Neuronal stem cell (in vitro differentiated cells): ENCODE results near the gene SMYD3.
"Not testable (repeated sequence)": the region's sequence is repeated elsewhere in the genome, so short reads cannot be mapped to it uniquely, and the experiment has no call there.

ENCODE experiments used
- DNase-seq: peaks from one replicate; pipeline ENCODE4 v3.0.0-alpha.2; 2013; ENCODE audit warnings: low spot score
- H2AFZ ChIP-seq: one replicate; pipeline ENCODE4 v1.6.1; 2013; ENCODE audit warnings: mild to moderate bottlenecking, low read length, inconsistent platforms
- H2AK5ac ChIP-seq: 2 replicates; pipeline ENCODE4 v1.6.1; 2013; ENCODE audit warnings: low read depth, mild to moderate bottlenecking, inconsistent platforms, low read length, moderate library complexity, mixed read lengths
- H2BK120ac ChIP-seq: 2 replicates; pipeline ENCODE4 v1.6.1; 2013; ENCODE audit warnings: low read depth, mild to moderate bottlenecking, inconsistent platforms, low read length, moderate library complexity, mixed read lengths
- H2BK12ac ChIP-seq: one replicate; pipeline ENCODE4 v1.6.1; 2013; ENCODE audit warnings: low read length, inconsistent platforms
- H2BK15ac ChIP-seq: 2 replicates; pipeline ENCODE4 v1.6.1; 2013; ENCODE audit warnings: mild to moderate bottlenecking, low read length, inconsistent platforms, mixed read lengths
- H2BK5ac ChIP-seq: one replicate; pipeline ENCODE4 v1.6.1; 2013; ENCODE audit warnings: inconsistent platforms, mild to moderate bottlenecking, low read length, moderate library complexity
- H3K14ac ChIP-seq: one replicate; pipeline ENCODE4 v1.6.1; 2013; ENCODE audit warnings: low read length, inconsistent platforms
- H3K18ac ChIP-seq: 2 replicates; pipeline ENCODE4 v1.6.1; 2013; ENCODE audit warnings: low read length, inconsistent platforms
- H3K23ac ChIP-seq: 2 replicates; pipeline ENCODE4 v1.6.1; 2013; ENCODE audit warnings: low read depth, mild to moderate bottlenecking, mixed read lengths, low read length, inconsistent platforms; ENCODE audit not compliant: poor library complexity
- H3K27ac ChIP-seq: replicated peaks from 3 replicates; pipeline ENCODE4 v1.5.1; 2013; ENCODE audit warnings: low read length, inconsistent platforms
- H3K27me3 ChIP-seq, 3 experiments: 2 replicates each; pipeline ENCODE4 v1.6.1; 2013; ENCODE audit warnings: low read length in 3 of 3, mild to moderate bottlenecking in 2 of 3, inconsistent platforms in 1 of 3, low read depth in 1 of 3, mixed read lengths in 1 of 3, moderate library complexity in 1 of 3; ENCODE audit not compliant: control insufficient read depth in 3 of 3, insufficient read depth in 3 of 3
- H3K36me3 ChIP-seq, 2 donors: replicated peaks in 1 of 2; 2 replicates each; pipeline ENCODE4 v1.6.1; 2013; ENCODE audit warnings: low read length in 2 of 2; ENCODE audit not compliant: control insufficient read depth in 2 of 2, insufficient read depth in 2 of 2
- H3K4ac ChIP-seq: 2 replicates; pipeline ENCODE4 v1.6.1; 2013; ENCODE audit warnings: inconsistent platforms, mild to moderate bottlenecking, low read length, moderate library complexity
- H3K4me1 ChIP-seq, 2 donors: 1 replicate in 1 of 2; 2 replicates in 1 of 2; pipeline ENCODE4 v1.6.1; 2013; ENCODE audit warnings: low read length in 2 of 2, low read depth in 1 of 2; ENCODE audit not compliant: control insufficient read depth in 2 of 2, insufficient read depth in 1 of 2
- H3K4me2 ChIP-seq: one replicate; pipeline ENCODE4 v1.6.1; 2013; ENCODE audit warnings: mild to moderate bottlenecking, low read length, inconsistent platforms; ENCODE audit not compliant: insufficient read depth, poor library complexity, severe bottlenecking
- H3K4me3 ChIP-seq, 2 donors: 2 replicates each; pipeline ENCODE4 v1.5.1; 2013; ENCODE audit warnings: low read length in 2 of 2, mild to moderate bottlenecking in 2 of 2, inconsistent platforms in 1 of 2, moderate library complexity in 1 of 2
- H3K79me1 ChIP-seq: one replicate; pipeline ENCODE4 v1.6.1; 2013; ENCODE audit warnings: low read depth, mild to moderate bottlenecking, inconsistent platforms, low read length, moderate library complexity
- H3K9ac ChIP-seq: one replicate; pipeline ENCODE4 v1.6.1; 2013; ENCODE audit warnings: mild to moderate bottlenecking, low read depth, low read length, inconsistent platforms; ENCODE audit not compliant: poor library complexity
- H3K9me3 ChIP-seq, 2 donors: replicated peaks in 1 of 2; 2 replicates each; pipeline versions ENCODE3 to v1.6.1; 2013; ENCODE audit warnings: low read length in 2 of 2, mild to moderate bottlenecking in 2 of 2, inconsistent platforms in 1 of 2, low read depth in 1 of 2, mixed read lengths in 1 of 2, moderate library complexity in 1 of 2; ENCODE audit not compliant: control insufficient read depth in 2 of 2, insufficient read depth in 1 of 2
- H4K8ac ChIP-seq: one replicate; pipeline ENCODE4 v1.6.1; 2013; ENCODE audit warnings: low read depth, mild to moderate bottlenecking, inconsistent platforms, low read length, moderate library complexity
- H4K91ac ChIP-seq: one replicate; pipeline ENCODE4 v1.6.1; 2013; ENCODE audit warnings: low read length, low read depth, mild to moderate bottlenecking, inconsistent platforms; ENCODE audit not compliant: poor library complexity
- WGBS, 2 donors: extraction: QIAGEN DNeasy Blood & Tissue Kit; methylation state at CpG; one replicate each; pipeline ENCODE4 v1.1.7; 2013; ENCODE audit warnings: missing lambda C conversion rate in 2 of 2, mixed read lengths in 1 of 2; ENCODE audit not compliant: insufficient read length in 2 of 2, insufficient replicate concordance in 1 of 2; ENCODE audit errors: extremely low coverage in 2 of 2; 5-methylcytosine and 5-hydroxymethylcytosine counted together

Gene SMYD3

DNA sequence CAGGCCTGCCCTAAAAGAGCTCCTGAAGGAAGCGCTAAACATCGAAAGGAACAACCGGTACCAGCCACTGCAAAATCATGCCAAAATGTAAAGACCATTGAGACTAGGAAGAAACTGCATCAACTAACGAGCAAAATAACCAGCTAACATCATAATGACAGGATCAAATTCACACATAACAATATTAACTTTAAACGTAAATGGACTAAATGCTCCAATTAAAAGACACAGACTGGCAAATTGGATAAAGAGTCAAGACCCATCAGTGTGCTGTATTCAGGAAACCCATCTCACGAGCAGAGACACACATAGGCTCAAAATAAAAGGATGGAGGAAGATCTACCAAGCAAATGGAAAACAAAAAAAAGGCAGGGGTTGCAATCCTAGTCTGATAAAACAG, 688.7 kb downstream of the SMYD3 start:
- DNase-seq, H3K9ac ChIP-seq, H3K23ac ChIP-seq, H4K8ac ChIP-seq, H3K4me2 ChIP-seq, H3K18ac ChIP-seq, H3K27me3 ChIP-seq, H3K27ac ChIP-seq, H3K79me1 ChIP-seq, H3K9me3 ChIP-seq, H4K91ac ChIP-seq, H3K36me3 ChIP-seq, H2BK15ac ChIP-seq, H3K4me1 ChIP-seq, H2BK120ac ChIP-seq, H3K14ac ChIP-seq, H2BK5ac ChIP-seq, H2BK12ac ChIP-seq, H2AFZ ChIP-seq, H3K4ac ChIP-seq, H3K4me3 ChIP-seq, H2AK5ac ChIP-seq: not testable (repeated sequence)
- WGBS, 2 donors, result no CpG with 5 or more reads among the region's 6 CpGs

DNA sequence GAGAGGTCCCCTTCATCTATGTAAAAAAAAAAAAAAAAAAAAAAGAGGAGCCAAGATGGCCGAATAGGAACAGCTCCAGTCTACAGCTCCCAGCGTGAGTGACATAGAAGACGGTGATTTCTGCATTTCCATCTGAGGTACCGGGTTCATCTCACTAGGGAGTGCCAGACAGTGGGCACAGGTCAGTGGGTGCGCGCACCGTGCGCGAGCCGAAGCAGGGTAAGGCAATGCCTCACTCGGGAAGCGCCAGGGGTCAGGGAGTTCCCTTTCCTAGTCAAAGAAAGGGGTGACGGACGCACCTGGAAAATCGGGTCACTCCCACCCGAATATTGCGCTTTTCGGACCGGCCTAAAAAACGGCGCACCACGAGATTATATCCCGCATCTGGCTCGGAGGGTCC, 690.6 kb downstream of the SMYD3 start:
- H4K8ac ChIP-seq, H2BK12ac ChIP-seq, H3K14ac ChIP-seq, H3K4me3 ChIP-seq, H3K9ac ChIP-seq, H3K4ac ChIP-seq, H2AFZ ChIP-seq, H2BK5ac ChIP-seq, H3K9me3 ChIP-seq, H4K91ac ChIP-seq, H3K36me3 ChIP-seq, H3K18ac ChIP-seq, H3K27me3 ChIP-seq, DNase-seq, H3K79me1 ChIP-seq, H3K27ac ChIP-seq, H2BK120ac ChIP-seq, H3K23ac ChIP-seq, H3K4me1 ChIP-seq, H2AK5ac ChIP-seq, H2BK15ac ChIP-seq, H3K4me2 ChIP-seq: not testable (repeated sequence)
- no CpG with 5 or more reads among the region's 24 CpGs for WGBS, 2 donors

DNA sequence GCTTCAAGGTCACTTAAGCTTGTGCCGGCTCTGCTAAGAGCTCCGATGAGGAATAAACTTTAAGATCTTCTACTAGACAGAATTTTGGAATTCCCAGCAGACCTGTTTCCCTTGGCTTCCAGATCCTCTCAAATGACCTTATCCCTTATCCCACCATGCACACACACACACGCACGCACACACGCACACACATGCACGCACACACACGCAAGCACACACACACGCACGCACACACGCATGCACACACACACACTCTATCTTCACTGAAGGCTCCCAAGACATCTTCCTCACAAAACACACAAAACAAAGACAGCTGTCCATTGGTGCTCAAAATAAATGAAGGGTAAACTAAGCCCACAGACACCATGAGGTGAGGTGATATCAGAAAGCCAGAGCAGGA, 692.4 kb downstream of the SMYD3 start:
- WGBS, 2 donors, result no CpG with 5 or more reads among the region's 10 CpGs
- Histone ChIP-seq H2BK12ac (no peak overlapping the region), H2BK5ac (no peak overlapping the region), H3K4ac (no peak overlapping the region), H3K4me3 (no peak overlapping the region), H4K91ac (no peak overlapping the region), H3K4me2 (no peak overlapping the region), H2BK120ac (no peak overlapping the region), H3K14ac (no peak overlapping the region), H3K4me1 (peaks cover 0 to 3% of the 10 kb centered on the region in 2 donors), H3K79me1 (no peaks in the 10 kb centered on the region), H2BK15ac (no peak overlapping the region), H3K23ac (no peak overlapping the region), H3K27me3 (no peaks in the 10 kb centered on the region), H3K36me3 (no peaks in the 10 kb centered on the region), H2AFZ (no peak overlapping the region), H3K18ac (no peak overlapping the region), H3K9me3 (no peaks in the 10 kb centered on the region), H4K8ac (no peak overlapping the region), H2AK5ac (no peak overlapping the region), H3K9ac (no peak overlapping the region), H3K27ac (no peak overlapping the region)
- no peak for DNase-seq

DNA sequence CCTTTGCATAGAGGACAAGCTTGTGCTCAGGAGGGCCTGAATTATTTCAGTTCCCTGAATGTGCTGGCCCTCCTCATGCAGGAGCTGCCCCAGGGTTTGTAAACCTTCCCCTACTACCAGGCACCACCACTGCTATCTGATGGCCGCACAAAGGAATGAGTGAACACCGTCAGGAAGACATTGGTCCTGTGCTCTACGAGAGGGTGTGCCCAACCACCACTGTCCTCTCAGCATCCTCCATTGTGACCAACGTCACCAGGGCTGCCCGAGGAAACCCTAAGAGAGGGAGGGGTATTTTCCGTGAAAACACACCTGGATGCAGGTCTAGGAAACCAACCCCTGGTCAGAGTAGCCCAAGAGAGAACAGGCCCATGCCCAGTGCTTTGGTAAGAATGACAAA, 694.8 kb downstream of the SMYD3 start:
- Histone ChIP-seq H4K8ac (no peak overlapping the region), H3K14ac (peak overlapping the region; percentile 9), H3K27ac (no peak overlapping the region), H3K4ac (no peak overlapping the region), H4K91ac (no peak overlapping the region), H3K9me3 (no peaks in the 10 kb centered on the region), H3K36me3 (no peaks in the 10 kb centered on the region), H3K79me1 (no peaks in the 10 kb centered on the region), H2BK5ac (no peak overlapping the region), H2BK120ac (no peak overlapping the region), H3K4me2 (no peak overlapping the region), H3K27me3 (no peaks in the 10 kb centered on the region), H2AK5ac (no peak overlapping the region), H3K4me3 (no peak overlapping the region), H3K9ac (no peak overlapping the region), H2BK15ac (no peak overlapping the region), H3K23ac (no peak overlapping the region), H3K18ac (peak overlapping the region; percentile 57), H3K4me1 (peaks cover 3 to 6% of the 10 kb centered on the region in 2 donors), H2BK12ac (no peak overlapping the region), H2AFZ (no peak overlapping the region)
- no CpG with 5 or more reads among the region's 6 CpGs for WGBS, 2 donors
- no peak for DNase-seq
